ENCODE data around the gene CSF2RB. TPM values are rescaled to one million over a fixed set of nuclear protein-coding genes. Genes with fewer than 3 reads are reported as not detected.

CSF2RB gene
- total RNA-seq (1 to 10 TPM; 1.8 to 2.6 (median 2.3) TPM), polyA plus RNA-seq (0.75 TPM)
- long read RNA-seq, donor 1, partial matches to known transcripts = 0 of 7 reads
- long read RNA-seq, donor 1, other reads (novel, unspliced or antisense) = 7 of 7 reads
- long read RNA-seq, donor 2, partial matches to known transcripts = 3 of 4 reads
- long read RNA-seq, donor 2, other reads (novel, unspliced or antisense) = 1 of 4 reads
- long read RNA-seq, donor 3, partial matches to known transcripts = 17 of 18 reads
- long read RNA-seq, donor 3, other reads (novel, unspliced or antisense) = 1 of 18 reads
- long read RNA-seq, donor 4, partial matches to known transcripts = 1 of 1 reads
- long read RNA-seq, donor 4, other reads (novel, unspliced or antisense) = 0 of 1 reads

DNA sequence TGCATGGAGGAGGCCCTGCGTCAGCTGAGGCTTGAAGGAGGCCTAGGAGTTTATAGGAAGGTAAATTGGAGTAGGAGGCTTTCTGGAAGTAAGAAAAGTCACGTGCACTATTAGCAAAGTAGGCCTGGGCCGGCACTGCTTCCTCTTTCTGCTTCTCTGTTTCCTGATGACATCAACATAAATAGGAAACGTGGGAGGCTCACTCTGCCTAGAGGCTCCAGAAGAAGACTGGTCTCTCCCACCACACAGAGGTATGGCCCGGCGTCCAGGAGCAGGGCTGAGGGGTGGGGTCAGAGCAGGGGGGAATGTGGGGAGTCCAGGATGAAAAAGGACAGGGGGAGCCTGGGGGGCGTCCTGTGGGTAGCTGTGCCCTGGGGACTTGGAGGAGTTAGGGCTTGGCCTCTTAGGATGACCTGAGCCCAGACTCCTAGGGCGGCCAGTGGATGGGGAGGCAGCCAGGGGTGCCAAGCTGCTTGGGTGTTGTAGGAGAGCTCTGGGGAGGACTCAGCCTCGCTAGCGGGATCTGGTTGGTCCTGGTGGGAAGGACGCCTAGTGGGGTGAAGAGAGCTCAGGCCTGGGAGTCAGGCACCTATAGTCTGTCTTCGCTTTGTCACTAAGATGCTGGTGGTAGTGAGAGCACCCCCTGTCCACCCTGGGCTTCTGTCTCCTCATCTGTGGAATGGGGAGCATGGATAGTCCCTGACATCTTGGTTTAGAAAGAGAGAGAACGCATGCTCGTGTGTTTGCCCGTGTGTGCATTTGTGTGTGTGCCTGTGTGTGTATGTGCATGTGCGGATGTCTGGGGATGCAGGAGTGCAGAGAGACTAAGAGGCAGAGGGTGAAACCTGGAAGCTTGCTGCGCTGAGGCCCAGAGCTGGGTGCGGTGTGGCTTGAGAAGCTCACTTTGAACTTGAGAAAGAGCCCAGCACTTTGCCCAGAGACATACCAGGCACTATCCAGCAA, at the start of gene CSF2RB:
Gene CSF2RB, plus strand, starts transcription at position 202 of the 963 bp plus-strand sequence. CDS start 8,580 bp downstream, outside the sequence.
- ATAC-seq (peak; percentile 79 to 83), DNase-seq (peak in 2 of 3 donors; percentile 53 to 74)
- intact Hi-C loops (cut with DNase I) = no loop called here
- 50% methylated on average over 18 of the region's 18 CpGs for WGBS
- H3K9me3 ChIP-seq (ENCODE audit: control insufficient read depth, low read length) = no peaks in the 10 kb centered on the region
- H3K27me3 ChIP-seq (ENCODE audit: control insufficient read depth, insufficient read depth) = no peaks in the 10 kb centered on the region
- no peak within 1 kb of the TSS for H3K27ac ChIP-seq (ENCODE audit: low read length)
- peak within 1 kb of the TSS; percentile 19 for H3K4me3 ChIP-seq (ENCODE audit: low read length)
- no peaks in the 10 kb centered on the region for H3K4me1 ChIP-seq (ENCODE audit: control insufficient read depth, insufficient read depth, low read length)

- no peaks in the 10 kb centered on the region for H3K4me1 ChIP-seq (ENCODE audit: control insufficient read depth, insufficient read depth, low read length)
- intact Hi-C loops (cut with DNase I) = loop anchor here in 1 of 4 donors (10.0 kb wide), 1 partner anchor 111 kb away; no protein-coding TSS in a partner anchor
- DNase-seq = no peak
- no peaks in the 10 kb centered on the region for H3K27me3 ChIP-seq (ENCODE audit: control insufficient read depth, insufficient read depth)
- no peak for ATAC-seq
- H3K27ac ChIP-seq (ENCODE audit: low read length) = no peak overlapping the region
- no peaks in the 10 kb centered on the region for H3K9me3 ChIP-seq (ENCODE audit: control insufficient read depth, low read length)
- H3K4me3 ChIP-seq (ENCODE audit: low read length) = no peak overlapping the region
- WGBS = 86% methylated on average over 6 of the region's 6 CpGs
Measured at GRCh38 chr22:36863979-36864378, 49.4 kb upstream of the CSF2RB start.

DNA sequence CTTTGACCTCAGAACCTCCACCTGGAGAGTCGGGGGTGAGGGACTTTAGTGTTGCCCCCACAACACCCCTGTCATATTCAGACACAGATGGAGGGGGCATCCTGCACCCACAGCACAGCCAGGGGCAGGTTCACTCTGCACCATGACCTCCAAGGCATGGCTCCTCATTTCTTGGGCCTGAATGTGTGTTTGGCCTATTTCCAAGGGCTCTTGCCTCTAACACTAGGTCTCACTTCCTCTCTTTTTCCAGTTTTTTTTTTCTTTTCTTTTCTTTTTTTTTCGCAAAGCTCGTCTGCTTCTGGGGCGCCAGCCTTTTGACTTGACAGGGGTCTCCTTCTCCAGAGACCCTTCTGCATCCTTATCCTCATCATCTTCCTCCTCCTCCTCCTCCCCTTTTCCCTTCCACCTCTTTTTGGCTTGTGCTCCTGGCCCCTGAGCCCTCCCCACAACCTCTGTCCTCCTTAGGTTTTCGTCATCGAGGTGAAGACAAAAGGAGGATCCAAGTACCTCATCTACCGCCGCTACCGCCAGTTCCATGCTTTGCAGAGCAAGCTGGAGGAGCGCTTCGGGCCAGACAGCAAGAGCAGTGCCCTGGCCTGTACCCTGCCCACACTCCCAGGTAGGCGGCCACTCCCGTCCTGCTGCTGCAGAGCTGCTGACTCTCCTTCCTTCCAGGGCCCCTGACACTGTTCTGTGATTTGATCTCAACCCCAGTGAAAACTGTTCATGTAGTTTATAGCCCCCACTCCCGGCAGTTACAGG, 48.8 kb upstream of the CSF2RB start:
- Histone ChIP-seq H3K9me3 (ENCODE audit: control insufficient read depth, low read length) (no peaks in the 10 kb centered on the region), H3K27ac (ENCODE audit: low read length) (no peak overlapping the region), H3K27me3 (ENCODE audit: control insufficient read depth, insufficient read depth) (no peaks in the 10 kb centered on the region), H3K4me3 (ENCODE audit: low read length) (no peak overlapping the region), H3K4me1 (ENCODE audit: control insufficient read depth, insufficient read depth, low read length) (no peaks in the 10 kb centered on the region)
- intact Hi-C loops (cut with DNase I) = loop anchor here in 1 of 4 donors (10.0 kb wide), 1 partner anchor 110 kb away; no protein-coding TSS in a partner anchor
- ATAC-seq (no peak), DNase-seq (no peak)
- WGBS = 63% methylated on average over 14 of the region's 14 CpGs

DNA sequence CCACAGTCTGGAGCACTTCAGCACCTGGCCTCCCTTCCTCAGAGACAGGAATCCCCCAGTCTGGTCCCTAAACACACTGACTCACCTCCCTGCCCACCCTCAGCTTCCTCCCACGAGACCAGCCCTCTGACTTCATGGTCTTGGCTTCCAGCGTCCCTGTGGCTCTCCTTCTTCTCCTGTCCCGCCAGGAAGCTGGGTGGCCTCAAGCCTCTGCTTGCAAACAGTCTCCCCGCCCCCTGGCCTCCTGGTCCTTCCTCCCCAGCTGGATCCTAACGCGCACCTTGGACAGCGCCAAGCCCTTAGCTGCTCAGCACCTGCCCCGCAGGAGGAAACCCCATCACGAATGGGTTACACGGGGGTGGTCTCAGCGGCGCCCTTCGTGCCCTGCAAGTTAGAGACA, 48.1 kb upstream of the CSF2RB start:
- no peaks in the 10 kb centered on the region for H3K9me3 ChIP-seq (ENCODE audit: control insufficient read depth, low read length)
- no peak overlapping the region for H3K4me3 ChIP-seq (ENCODE audit: low read length)
- ATAC-seq (no peak), DNase-seq (no peak)
- 24% methylated on average over 13 of the region's 13 CpGs for WGBS
- H3K27me3 ChIP-seq (ENCODE audit: control insufficient read depth, insufficient read depth) = no peaks in the 10 kb centered on the region
- intact Hi-C loops (cut with DNase I) = loop anchor here in 1 of 4 donors (10.0 kb wide), 1 partner anchor 109 kb away; no protein-coding TSS in a partner anchor
- no peaks in the 10 kb centered on the region for H3K4me1 ChIP-seq (ENCODE audit: control insufficient read depth, insufficient read depth, low read length)
- H3K27ac ChIP-seq (ENCODE audit: low read length) = no peak overlapping the region

DNA sequence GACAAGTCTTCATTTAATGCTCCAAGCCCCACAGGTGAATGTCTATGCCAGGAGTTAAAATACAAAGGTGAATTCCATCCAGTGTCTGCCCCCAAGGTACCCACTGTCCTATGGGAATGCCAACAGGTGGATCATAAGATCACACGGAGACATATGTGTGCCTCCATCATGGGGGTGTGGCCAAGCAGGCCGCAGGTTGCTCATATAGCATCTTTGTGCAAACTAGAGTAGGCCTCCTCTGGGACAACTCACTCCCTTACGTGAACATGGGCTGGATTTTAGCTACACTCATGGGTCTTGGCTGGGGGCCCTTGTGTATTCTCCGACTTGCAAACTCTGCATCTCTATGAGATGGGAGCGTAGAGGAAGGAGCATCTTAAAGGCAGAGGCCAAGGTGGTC, 45.7 kb upstream of the CSF2RB start:
- Histone ChIP-seq H3K4me3 (ENCODE audit: low read length) (no peak overlapping the region), H3K9me3 (ENCODE audit: control insufficient read depth, low read length) (no peaks in the 10 kb centered on the region), H3K27ac (ENCODE audit: low read length) (no peak overlapping the region), H3K27me3 (ENCODE audit: control insufficient read depth, insufficient read depth) (no peaks in the 10 kb centered on the region), H3K4me1 (ENCODE audit: control insufficient read depth, insufficient read depth, low read length) (no peaks in the 10 kb centered on the region)
- 77% methylated on average over 5 of the region's 5 CpGs for WGBS
- intact Hi-C loops (cut with DNase I) = loop anchor here in 1 of 4 donors (10.0 kb wide), 1 partner anchor 107 kb away; no protein-coding TSS in a partner anchor
- DNase-seq = no peak
- no peak for ATAC-seq

- intact Hi-C loops (cut with DNase I) = loop anchor here in 1 of 4 donors (10.0 kb wide), 1 partner anchor 106 kb away; no protein-coding TSS in a partner anchor
- H3K4me3 ChIP-seq (ENCODE audit: low read length) = no peak overlapping the region
- H3K27ac ChIP-seq (ENCODE audit: low read length) = no peak overlapping the region
- DNase-seq = no peak
- H3K4me1 ChIP-seq (ENCODE audit: control insufficient read depth, insufficient read depth, low read length) = no peaks in the 10 kb centered on the region
- no peaks in the 10 kb centered on the region for H3K9me3 ChIP-seq (ENCODE audit: control insufficient read depth, low read length)
- H3K27me3 ChIP-seq (ENCODE audit: control insufficient read depth, insufficient read depth) = no peaks in the 10 kb centered on the region
- WGBS = 73% methylated on average over 5 of the region's 5 CpGs
- ATAC-seq = no peak
Measured at GRCh38 chr22:36868546-36869181, 44.8 kb upstream of the CSF2RB start.

- DNase-seq = no peak
- H3K27me3 ChIP-seq (ENCODE audit: control insufficient read depth, insufficient read depth) = no peaks in the 10 kb centered on the region
- WGBS = 81% methylated on average over 14 of the region's 14 CpGs
- no peak overlapping the region for H3K27ac ChIP-seq (ENCODE audit: low read length)
- ATAC-seq = no peak
- intact Hi-C loops (cut with DNase I) = loop anchor here in 1 of 4 donors (10.0 kb wide), 1 partner anchor 105 kb away; no protein-coding TSS in a partner anchor
- H3K4me1 ChIP-seq (ENCODE audit: control insufficient read depth, insufficient read depth, low read length) = no peaks in the 10 kb centered on the region
- no peak overlapping the region for H3K4me3 ChIP-seq (ENCODE audit: low read length)
- no peaks in the 10 kb centered on the region for H3K9me3 ChIP-seq (ENCODE audit: control insufficient read depth, low read length)
Measured at GRCh38 chr22:36870250-36870649, 43.2 kb upstream of the CSF2RB start.

GRCh38 chr22:36871669-36872081, 41.8 kb upstream of the CSF2RB start:
- Histone ChIP-seq H3K4me3 (ENCODE audit: low read length) (no peak overlapping the region), H3K9me3 (ENCODE audit: control insufficient read depth, low read length) (no peaks in the 10 kb centered on the region), H3K27me3 (ENCODE audit: control insufficient read depth, insufficient read depth) (no peaks in the 10 kb centered on the region), H3K27ac (ENCODE audit: low read length) (no peak overlapping the region), H3K4me1 (ENCODE audit: control insufficient read depth, insufficient read depth, low read length) (no peaks in the 10 kb centered on the region)
- 68% methylated on average over 11 of the region's 11 CpGs for WGBS
- no peak for DNase-seq
- ATAC-seq = no peak
- intact Hi-C loops (cut with DNase I) = loop anchor here in 1 of 4 donors (10.0 kb wide), 1 partner anchor 103 kb away; no protein-coding TSS in a partner anchor

- no peak for DNase-seq
- Histone ChIP-seq H3K27ac (ENCODE audit: low read length) (no peak overlapping the region), H3K4me1 (ENCODE audit: control insufficient read depth, insufficient read depth, low read length) (no peaks in the 10 kb centered on the region), H3K4me3 (ENCODE audit: low read length) (no peak overlapping the region), H3K9me3 (ENCODE audit: control insufficient read depth, low read length) (no peaks in the 10 kb centered on the region), H3K27me3 (ENCODE audit: control insufficient read depth, insufficient read depth) (no peaks in the 10 kb centered on the region)
- ATAC-seq = no peak
- intact Hi-C loops (cut with DNase I) = loop anchor here in 1 of 4 donors (10.0 kb wide), 1 partner anchor 103 kb away; no protein-coding TSS in a partner anchor
- WGBS = 92% methylated on average over 3 of the region's 3 CpGs
Measured at GRCh38 chr22:36872084-36872483, 41.3 kb upstream of the CSF2RB start.

Measured in right cardiac atrium (tissue), 5 donors.